CD4-positive, alpha-beta T cell treated with Interferon alpha-2 for 1 hour (primary cell): Measurements from ENCODE around the gene GIMAP2.
"Not testable (repeated sequence)": the region's sequence is repeated elsewhere in the genome, so short reads cannot be mapped to it uniquely, and the experiment has no call there.

ENCODE experiments used
- DNase-seq, 2 donors: peaks; one replicate each; pipeline ENCODE4 v3.0.0-alpha.2; 2020 to 2022

The GIMAP2 gene

DNA sequence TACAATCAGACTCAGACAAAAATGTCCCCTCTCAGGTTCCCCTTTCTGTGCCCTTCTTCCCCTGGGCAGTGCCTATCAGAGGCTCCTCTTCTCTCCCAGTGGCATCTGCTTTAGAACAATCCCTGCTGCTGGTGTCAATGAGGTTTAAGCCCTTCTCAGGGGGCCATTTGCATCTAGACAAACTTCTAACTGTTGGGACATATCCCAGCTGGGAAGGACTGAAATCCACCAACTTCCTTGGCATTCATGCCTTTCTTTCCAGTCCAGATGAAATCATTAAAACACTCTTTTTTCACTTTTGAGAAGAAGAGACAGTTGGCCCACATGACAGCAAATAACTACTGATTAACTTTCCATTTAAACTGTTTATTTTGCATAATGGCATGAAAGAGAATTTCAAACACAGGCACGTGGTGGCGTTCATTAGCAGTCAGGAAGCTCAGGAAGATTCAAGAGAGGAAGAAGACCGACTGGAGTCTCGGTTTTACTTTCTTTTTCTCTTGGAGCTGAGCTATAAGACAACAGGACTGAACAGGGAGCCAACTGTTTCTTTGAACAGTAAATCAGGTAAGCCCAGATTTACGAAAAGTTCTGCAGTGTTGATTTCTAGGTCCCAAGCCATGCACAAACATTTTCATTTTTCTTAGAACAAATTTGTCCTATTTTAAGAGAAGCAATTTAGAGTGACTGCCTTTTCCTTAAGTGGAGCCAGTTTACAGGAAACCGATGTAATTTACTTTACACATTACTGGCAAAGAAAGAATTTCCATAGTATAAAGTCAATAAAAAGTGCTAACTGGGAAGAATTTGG, at the start of gene GIMAP2:
Gene GIMAP2 (plus strand): TSS at position 488 of the 811 bp plus-strand sequence. CDS start 1,354 bp downstream, outside the sequence.
- DNase-seq, result peak; percentile 47 to 81

DNA sequence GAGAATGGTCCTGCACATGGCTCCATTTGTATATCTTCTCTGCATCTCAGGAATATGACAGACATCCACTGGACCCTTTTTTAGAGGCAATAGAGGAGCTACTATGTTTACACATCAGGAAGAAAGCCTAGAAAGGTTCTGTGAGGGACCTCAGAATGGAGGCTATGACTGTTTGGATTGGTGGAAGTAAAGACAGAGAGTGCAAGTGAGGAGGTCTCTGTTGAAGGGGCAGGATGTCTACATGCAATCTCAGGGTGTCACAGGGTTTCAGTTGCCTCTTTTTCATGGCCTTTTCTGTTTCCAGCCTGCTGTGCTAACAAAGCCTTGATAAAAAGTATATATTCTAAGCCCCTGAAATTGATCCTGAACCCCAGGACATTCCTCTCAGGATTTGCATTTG, 43.7 kb upstream of the GIMAP2 start:
- no peak for DNase-seq

DNA sequence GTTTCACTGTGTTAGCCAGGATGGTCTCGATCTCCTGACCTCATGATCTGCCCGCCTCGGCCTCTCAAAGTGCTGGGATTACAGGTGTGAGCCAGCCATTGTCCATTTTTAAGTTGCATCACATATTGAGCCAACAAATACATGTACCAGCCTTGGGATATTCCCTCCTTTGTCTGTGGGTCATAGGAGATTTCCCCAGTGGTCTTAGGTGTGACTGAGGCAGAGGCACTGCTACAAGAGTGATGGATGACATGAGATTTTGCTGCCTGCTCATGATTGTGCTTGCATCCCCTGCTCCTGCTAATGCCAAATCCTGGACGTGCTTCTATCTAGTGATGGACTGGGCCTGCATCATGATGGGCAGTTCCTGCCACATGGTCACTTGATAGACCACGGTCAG, 42.6 kb upstream of the GIMAP2 start:
- DNase-seq, result no peak

DNA sequence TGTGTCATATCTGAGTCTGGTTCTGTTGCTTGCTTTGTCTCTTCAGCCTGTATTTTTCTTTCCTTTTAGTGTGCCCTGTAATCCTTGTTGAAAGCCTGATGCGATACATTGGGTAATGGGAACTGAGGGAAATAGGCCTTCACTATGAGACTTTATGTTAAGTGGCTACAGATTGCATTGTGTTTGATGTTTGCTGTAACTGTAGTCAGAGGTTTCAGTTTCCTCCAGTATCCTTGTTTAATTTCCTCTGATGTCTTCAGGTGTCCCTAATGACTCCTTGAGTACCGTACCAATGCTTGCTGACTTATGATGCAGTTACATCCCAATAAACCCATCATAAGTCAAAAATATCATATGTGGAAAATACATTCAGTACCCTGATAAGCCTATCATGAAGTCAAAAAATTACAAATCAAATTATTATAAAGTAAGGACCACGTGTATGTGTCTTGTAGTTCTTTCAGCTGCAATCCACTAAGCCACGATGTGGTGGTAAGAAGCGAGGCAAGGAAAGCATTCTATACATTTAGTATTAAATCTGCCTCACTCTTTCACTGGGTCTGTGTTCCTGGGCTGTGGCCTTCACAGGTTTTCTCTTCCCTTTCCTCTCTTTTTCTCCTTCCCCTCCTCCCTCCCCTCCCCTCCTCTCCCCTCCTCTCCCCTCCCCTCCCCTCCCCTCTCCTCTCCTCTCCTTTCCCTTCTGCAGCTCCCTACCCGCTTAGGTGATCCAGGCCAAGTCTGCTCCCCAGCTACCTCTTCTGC, 40.1 kb upstream of the GIMAP2 start:
- no peak for DNase-seq

DNA sequence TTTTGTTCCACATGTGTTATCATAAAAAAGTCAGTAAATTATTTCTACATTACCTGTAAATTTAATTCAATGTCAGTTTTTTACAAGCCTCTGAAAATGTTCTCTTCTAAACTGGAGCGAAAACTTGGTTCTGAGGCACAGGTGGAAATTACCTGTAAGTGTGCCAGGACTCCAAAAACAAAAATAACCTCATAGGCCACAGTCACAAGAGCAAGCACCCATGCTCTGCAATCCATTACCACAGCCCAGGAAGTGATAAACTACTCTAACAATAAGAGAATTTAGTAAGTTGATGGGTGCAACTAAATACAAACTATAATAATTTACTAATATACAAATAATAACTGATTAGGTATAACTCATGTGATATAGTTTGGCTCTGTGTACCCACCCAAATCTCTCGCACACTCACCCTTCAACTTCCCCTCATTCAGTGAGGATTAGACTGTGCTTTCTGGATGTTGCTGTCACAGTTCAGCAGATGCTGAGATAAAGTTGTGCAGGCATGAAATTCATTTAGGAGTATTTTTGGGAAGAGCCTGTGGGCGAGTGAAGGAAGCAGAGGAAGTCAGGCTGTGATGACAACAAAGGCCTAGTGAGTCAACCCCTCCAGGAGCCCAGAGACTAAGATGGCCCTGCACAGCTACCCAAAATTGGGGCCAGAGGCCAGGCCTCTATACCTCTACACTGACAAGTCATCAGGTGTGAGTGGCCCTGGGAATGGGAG, 37.0 kb upstream of the GIMAP2 start:
- peak in 1 of 2 donors; percentile 62 for DNase-seq

DNA sequence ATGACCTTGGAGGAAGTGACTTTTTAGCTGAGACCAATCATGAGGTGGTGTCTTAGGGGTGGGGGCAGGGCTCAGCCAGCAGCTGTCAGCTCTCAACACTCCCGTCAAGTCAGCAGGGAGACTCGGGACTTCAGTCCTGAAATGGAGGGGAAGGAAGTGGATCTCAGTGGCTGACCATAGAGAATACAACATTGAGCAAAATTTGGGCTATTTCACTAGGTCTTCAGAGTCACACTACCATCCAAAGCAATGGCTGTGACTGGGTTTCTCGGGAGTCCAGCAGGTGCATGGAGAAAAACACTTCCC, 36.5 kb upstream of the GIMAP2 start:
- no peak for DNase-seq

DNA sequence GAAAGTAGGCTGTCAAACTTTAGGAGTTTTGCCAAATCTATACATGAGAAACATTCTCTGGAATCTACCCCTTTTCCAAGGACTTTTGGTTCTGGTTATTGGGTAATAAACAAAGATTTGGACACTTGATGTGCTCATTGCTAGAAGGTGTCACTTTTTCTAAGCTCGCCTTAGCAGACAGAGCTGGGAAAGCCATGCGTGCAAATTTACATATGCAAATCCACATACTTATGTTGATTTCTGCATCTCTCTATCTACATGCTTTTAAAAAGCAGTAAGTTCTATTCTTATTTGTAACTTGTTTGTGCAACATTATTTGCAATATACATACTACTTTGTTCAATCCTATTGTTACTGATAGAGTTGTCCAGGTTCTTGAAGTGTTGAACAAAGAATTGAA, 30.8 kb upstream of the GIMAP2 start:
- DNase-seq, result no peak

DNA sequence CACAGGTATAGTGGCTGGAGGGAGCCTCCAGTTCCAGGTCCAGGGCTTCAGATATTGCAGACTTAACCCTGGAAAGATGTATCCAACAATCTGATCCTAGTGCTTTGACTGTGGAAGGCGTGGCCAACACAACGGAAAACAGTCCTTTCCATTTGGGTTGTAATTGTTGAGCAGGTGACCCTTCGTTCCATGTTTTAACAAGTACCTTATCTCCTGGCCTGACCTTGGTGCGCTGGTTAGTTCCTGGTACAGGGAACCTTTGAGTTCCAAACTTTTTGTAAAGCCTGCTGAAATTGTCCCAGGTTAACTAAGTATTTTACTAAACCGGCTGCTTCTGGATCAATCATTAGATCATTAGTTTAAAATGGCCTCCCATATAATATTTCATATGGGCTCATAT, 29.5 kb upstream of the GIMAP2 start:
- no peak for DNase-seq

DNA sequence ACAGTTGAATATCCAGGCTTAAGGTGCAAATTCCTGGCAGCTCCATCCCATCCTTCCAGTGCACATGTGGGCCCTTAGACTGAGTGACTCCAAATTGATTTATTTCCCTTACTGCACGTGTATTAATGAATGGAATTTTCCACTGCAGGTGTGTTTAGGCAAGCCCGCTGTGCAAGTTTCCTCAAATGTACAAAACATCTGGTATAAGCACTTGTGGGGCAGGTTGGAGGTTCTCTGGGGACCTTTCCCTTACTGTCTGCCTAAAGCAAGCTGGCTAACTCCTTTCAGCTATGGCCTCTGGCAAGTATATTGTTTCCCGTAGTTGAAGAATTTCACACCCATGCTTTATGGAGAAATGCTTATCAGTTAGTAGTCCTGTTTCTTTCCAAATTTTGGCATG, 28.0 kb upstream of the GIMAP2 start:
- DNase-seq, result no peak

DNA sequence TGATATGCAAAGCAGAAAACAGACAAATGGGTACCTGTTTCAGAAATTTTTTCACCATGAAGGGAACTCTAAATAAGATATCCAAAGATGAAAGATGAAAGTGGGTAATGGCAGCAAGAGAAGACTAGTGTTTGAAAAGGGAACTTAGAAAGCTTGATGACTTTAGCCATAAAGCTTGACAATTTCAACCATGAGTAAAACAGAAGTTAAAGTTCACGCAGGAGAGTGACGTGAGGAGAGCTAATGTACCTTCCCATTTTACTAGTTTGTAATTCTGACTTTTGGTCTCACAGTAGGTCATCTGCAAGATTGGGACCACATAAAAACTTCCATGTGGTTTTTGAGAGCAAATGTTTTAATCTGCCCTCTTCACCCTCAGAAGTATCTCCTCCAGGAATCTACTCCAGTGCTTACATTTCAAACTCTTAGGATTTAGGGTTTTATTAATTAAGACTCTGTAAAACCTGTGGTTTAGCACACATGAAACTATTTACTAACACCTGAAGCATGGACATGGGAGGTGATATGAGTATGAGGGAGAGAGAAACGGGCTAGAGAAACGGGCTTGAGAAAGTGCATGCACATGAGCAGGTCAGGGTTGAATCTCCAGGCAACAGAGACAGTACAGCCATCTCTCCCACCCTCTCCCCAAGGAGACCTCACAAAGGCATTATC, 24.4 kb upstream of the GIMAP2 start:
- DNase-seq, result no peak

DNA sequence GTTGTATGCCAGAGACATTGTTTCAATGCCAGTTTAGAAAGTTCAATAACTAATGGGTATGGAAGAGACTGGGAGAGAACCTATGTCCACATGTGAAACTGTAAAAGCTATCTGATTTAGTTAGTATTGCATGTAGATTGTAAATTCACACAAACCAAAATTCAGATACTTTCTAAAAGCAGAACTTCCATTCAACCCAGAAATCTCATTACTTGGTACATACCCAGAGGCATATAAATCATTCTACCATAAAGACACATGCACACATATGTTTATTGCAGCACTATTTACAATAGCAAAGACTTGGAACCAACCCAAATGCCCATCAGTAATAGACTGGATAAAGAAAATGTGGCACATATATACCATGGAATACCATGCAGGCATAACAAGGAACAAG, 22.7 kb upstream of the GIMAP2 start:
- not testable (repeated sequence) for DNase-seq

DNA sequence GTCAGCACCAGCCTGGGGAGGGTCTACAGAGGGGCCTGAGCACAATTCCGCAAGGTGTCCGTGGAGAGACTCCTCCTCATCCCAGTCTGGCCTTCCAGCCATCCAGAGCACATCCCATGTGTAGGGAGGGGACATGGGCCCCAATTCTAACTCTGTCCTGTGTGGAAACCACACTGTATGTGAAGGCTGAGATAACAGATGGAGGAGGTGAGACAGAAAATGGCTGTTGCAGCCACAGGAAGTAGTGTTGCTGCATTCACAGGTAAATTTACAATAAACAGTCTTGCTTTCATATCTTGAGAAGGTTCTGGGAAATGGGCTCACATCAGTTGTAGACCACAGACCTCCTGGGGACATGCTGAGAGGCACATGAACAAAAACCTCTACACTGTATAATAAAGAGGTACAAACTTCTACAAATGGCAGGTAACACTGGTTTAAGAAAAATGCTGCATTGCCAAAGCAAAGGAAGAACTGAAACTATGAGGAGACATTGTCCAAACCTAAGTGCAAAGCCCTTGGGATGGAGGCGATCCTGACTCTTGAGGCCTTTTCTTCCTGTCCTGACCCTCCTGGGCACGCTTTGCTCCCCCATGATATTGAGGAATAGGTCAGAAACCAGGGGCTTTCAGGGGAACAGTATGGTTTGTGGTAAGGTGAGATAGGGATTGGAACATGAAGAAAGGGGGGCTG, 21.6 kb upstream of the GIMAP2 start:
- DNase-seq, result peak; percentile 66 to 86

DNA sequence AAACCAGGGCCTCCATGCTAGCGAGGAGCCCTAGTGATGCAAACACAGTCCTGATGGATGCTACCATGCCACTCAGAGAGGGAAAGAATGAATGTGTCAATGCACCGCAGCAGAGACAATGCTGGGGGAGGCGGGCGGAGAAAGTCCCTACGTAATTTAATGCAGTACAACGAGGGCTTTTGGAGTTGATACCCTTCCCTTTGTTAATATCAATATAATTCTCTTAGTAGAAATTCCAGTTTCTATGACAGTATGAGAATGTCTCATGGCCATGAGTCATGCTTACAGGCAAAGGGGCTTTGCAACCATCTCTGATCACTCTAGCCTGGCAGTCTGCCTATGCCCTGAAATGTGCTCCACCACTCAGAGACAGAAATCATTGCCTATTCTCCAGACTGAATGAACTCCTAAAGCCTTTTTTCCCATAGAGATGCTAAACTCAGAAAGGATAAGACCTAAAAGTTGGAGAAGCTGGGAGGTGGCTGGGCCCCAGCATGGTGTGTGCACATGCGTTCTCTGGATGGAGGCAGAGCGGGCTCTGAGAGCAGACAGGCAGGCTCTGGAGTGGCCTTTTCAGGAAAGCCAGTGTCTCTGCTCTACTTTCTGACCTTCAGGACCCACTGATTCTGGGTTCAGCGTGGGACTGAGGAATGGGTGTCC, 20.3 kb upstream of the GIMAP2 start:
- no peak for DNase-seq

DNA sequence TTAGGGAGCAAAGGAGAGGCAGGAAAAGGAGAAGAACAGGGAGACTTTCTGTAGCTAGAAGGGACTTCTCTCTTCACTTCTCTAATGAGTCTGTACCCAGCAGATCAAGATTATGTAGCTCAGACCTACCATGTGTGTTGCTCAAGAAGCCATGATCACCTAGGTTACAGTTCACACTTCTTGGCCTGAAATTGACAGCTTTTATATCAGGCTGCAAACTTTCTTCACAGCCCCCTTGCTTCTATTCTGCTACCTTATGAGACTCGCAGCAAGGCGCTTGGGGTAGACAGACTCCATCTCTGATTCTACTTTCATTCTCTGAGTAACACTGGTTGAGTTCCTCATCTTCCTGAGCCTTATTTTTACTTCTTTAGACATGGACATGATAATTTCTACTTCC, 19.6 kb upstream of the GIMAP2 start:
- DNase-seq, result peak; percentile 37 to 69

DNA sequence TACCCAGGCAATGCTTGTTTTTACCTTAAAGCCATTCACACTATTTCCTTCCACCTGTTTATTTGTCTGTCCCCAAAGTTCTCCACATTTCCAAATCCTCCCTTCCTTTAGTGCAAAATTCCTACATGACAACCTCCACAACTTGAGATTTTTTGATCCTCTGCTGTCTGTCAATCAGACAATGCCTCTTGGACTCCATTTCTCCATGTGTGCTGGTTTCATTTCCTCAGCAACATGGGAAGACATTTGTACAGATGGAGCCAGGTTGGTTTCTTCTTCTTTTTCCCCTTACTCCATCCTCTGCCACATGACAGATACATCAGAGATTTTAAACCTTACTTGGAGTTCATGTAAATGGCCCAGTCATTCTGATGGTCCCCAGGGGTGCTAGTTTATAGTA, 19.1 kb upstream of the GIMAP2 start:
- no peak for DNase-seq

DNA sequence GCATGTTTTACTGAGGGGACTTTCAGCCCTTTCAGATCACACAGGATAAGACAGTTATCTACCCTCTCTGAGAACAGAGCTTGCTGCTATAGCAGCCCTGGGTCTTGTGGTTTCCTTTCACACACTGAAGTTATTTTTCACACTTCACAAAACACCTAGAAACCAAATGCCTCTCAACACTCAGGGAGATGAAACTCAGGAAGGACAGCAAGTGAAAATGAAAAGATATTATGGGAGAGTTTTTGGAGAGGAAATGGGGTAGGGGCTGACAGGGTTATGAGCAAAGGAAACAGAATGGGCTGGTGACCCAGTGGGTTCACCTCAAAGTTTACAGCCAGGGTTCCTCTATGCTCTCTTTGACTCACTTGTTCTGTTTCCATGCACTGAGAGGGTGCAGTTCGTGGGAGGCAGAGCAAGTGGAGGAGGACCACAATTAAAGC, 17.0 kb upstream of the GIMAP2 start:
- DNase-seq, result peak; percentile 62 to 88

DNA sequence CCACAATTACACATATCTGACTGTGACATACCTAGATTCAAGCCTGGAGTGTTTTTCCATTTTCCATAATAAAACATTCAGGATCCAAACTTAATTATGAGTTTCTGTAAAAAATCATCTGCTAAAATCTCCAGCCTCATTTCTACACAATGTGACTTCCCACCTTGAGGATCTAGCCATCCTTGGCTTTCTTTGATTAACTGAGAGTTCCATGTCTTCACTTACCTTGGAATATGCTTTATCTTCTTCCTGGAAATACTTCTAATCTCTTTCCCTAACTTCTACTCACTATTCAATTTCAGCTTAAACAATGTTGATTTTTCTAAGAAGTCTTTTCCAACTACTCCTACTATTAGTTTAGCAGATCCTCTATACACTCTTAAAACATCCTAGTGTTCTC, 16.5 kb upstream of the GIMAP2 start:
- no peak for DNase-seq

DNA sequence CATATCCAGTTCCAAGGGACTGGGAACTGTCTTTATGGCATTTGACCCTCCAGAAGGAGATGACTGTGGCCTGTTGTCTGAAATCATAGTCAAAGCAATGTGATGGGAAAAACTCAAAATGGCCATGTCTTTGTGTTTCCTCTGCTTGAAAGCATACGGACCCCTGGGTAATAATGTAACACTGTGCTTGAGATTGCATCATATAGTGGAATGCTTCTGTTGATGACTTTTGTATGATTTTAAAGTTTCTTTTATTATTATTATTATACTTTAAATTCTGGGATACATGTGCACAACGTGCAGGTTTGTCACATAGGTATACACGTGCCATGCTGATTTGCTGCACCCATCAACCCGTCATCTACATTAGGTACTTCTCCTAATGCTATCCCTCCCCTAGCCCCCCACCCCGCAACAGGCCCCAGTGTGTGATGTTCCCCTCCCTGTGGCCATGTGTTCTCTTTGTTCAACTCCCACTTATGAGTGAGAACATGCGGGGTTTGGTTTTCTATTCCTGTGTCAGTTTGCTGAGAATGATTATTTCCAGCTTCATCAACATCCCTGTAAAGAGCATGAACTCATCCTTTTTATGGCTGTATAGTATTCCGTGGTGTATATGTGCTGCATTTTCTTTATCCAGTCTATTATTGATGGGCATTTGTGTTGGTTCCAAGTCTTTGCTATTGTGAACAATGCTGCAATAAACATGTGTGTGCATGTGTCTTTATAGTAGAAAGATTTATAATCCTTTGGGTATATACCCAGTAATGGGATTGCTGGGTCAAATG, 13.5 kb upstream of the GIMAP2 start:
- not testable (repeated sequence) for DNase-seq

DNA sequence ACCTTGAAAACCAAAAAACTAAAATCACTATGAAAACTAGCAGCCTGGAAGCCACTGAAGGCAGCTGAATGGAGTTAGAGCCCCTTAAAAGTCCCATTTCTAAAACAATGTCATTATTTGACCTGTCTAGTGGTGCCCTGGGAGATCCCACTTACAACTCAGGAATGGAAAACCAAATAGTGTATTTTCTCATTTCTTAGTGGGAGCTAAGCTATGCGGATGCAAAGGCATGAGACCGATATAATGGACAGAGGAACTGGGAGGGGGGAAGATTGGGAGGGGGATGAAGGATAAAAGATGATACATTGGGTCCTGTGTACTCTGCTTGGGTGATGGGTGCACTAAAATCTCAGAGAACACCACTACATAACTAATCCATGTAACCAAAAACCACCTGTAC, 9.8 kb upstream of the GIMAP2 start:
- DNase-seq, result no peak

DNA sequence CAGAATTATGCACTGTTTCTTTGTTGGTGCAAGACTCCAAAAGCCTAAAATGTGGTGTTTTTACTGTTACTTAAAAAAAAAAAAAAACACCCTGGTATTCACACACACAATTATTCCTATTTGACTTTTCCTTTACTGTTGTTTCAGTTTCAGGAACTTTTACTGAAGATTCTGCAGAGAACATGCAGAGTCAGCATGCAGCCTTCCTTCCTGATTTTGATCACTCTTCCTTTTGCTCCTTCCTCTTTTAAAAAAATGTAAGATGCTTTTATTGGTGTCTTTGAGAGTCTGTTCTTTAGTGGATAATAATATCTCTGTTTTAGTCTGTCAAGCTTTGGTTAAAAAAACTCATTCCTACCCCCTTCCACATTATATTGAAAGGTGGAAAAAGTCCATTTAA, 9.2 kb upstream of the GIMAP2 start:
- not testable (repeated sequence) for DNase-seq

DNA sequence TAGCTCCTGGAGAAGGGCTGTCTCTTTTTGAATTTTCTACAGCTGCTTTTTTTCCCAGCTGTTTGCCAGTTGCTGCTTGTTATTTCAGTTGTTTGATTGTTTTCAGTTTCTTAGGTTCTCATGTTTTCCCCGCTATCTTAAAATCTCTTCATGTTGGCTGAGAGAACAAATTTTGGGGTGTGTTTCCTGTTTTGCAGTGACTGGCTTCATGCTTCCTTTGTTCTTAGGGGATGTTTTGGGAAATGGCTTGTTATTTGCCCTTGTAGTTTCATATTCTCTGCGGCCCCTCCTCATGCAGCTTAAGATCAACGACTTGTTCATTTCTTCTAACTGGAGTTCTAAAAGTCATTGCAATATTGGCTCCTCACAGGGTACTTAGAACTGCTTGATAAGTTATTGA, 8.7 kb upstream of the GIMAP2 start:
- DNase-seq, result peak; percentile 69 to 86
